GM23338 (cell line): ENCODE measurements around the gene DELE1. TPM values are rescaled to one million over a fixed set of nuclear protein-coding genes. Genes with fewer than 3 reads are reported as not detected.

Experiments used
- ATAC-seq: fragments of 200-7000 bp; cut with Tn5 transposase; 3 replicates; pipeline ENCODE4 v1.9.1; 2020
- DNase-seq: peaks from one replicate; pipeline ENCODE4 v3.0.0-alpha.2; 2015; ENCODE audit warnings: low spot score
- H2AFZ ChIP-seq: fragments of 200-600 bp; sonication (generic); 2 replicates; pipeline ENCODE4 v1.8.0; 2016; ENCODE audit warnings: antibody characterized with exemption, mild to moderate bottlenecking, moderate library complexity
- H3F3A ChIP-seq: fragments of 200-600 bp; sonication (generic); replicated peaks from 2 replicates; pipeline ENCODE4 v1.8.0; 2017; ENCODE audit warnings: antibody characterized with exemption, mixed run types, low read depth
- H3K27ac ChIP-seq: fragments of 200-600 bp; sonication (generic); 2 replicates; pipeline ENCODE4 v1.6.1; 2016; ENCODE audit warnings: low read depth
- H3K27me3 ChIP-seq: fragments of 200-600 bp; sonication (generic); 2 replicates; pipeline ENCODE4 v1.8.0; 2016; ENCODE audit warnings: mild to moderate bottlenecking, mixed run types, moderate library complexity; ENCODE audit not compliant: insufficient read depth
- H3K36me3 ChIP-seq: fragments of 200-600 bp; sonication (generic); 2 replicates; pipeline ENCODE4 v1.8.0; 2016; ENCODE audit warnings: mild to moderate bottlenecking; ENCODE audit not compliant: insufficient read depth
- H3K4me1 ChIP-seq: fragments of 200-600 bp; sonication (generic); 2 replicates; pipeline ENCODE4 v1.8.0; 2016; ENCODE audit warnings: mild to moderate bottlenecking, moderate library complexity; ENCODE audit not compliant: insufficient read depth
- H3K4me2 ChIP-seq: fragments of 200-600 bp; sonication (generic); 2 replicates; pipeline ENCODE4 v1.7.1; 2017; ENCODE audit warnings: mixed run types
- H3K4me3 ChIP-seq: fragments of 200-600 bp; sonication (generic); 2 replicates; pipeline ENCODE4 v1.6.1; 2016; ENCODE audit warnings: mixed run types
- H3K79me2 ChIP-seq: fragments of 200-600 bp; sonication (generic); replicated peaks from 2 replicates; pipeline ENCODE4 v1.8.0; 2017; ENCODE audit warnings: mild to moderate bottlenecking; ENCODE audit not compliant: insufficient read depth
- H3K9me2 ChIP-seq: fragments of 200-600 bp; sonication (generic); 2 replicates; pipeline ENCODE4 v1.8.0; 2017; ENCODE audit not compliant: insufficient read depth
- H4K20me1 ChIP-seq: fragments of 200-600 bp; sonication (generic); replicated peaks from 2 replicates; pipeline ENCODE4 v1.8.0; 2017; ENCODE audit warnings: mild to moderate bottlenecking; ENCODE audit not compliant: insufficient read depth
- H3K27ac Mint-ChIP-seq: 2 replicates; pipeline ENCODE4 v1.8.0; 2020; ENCODE audit warnings: inconsistent platforms, mild to moderate bottlenecking, moderate library complexity, mixed read lengths
- H3K27me3 Mint-ChIP-seq: 3 replicates; pipeline ENCODE4 v1.8.0; 2022; ENCODE audit warnings: low read depth, mild to moderate bottlenecking, moderate library complexity, mixed read lengths, inconsistent platforms; ENCODE audit not compliant: insufficient read depth, poor library complexity
- H3K36me3 Mint-ChIP-seq: 3 replicates; pipeline ENCODE4 v1.8.0; 2021; ENCODE audit warnings: low read depth, mild to moderate bottlenecking, inconsistent platforms, moderate library complexity, mixed read lengths
- H3K4me1 Mint-ChIP-seq: 3 replicates; pipeline ENCODE4 v1.8.0; 2020; ENCODE audit warnings: mild to moderate bottlenecking, inconsistent platforms, mixed read lengths
- H3K4me3 Mint-ChIP-seq: 3 replicates; pipeline ENCODE4 v1.8.0; 2021; ENCODE audit warnings: moderate library complexity, mild to moderate bottlenecking, inconsistent platforms, mixed read lengths
- H3K9me3 Mint-ChIP-seq: 3 replicates; pipeline ENCODE4 v1.8.0; 2020; ENCODE audit warnings: moderate library complexity, mild to moderate bottlenecking, inconsistent platforms, mixed read lengths
- CREB1 ChIP-seq: fragments of 250-450 bp; sonication (Bioruptor Pico); IDR thresholded peaks from 2 replicates; pipeline ENCODE4 v1.5.0; 2020; ENCODE audit warnings: low read depth, mild to moderate bottlenecking, moderate library complexity
- EZH2 ChIP-seq: fragments of 200-600 bp; sonication (generic); IDR thresholded peaks from one replicate; pipeline ENCODE4 v1.8.0; 2017; ENCODE audit warnings: antibody characterized with exemption, mild to moderate bottlenecking, low read depth; ENCODE audit not compliant: unreplicated experiment
- EZH2phosphoT487 ChIP-seq: fragments of 200-600 bp; sonication (generic); IDR thresholded peaks from one replicate; pipeline ENCODE4 v1.8.1; 2018; ENCODE audit warnings: antibody characterized with exemption; ENCODE audit not compliant: unreplicated experiment
- JUNB ChIP-seq: IDR thresholded peaks from one replicate; pipeline ENCODE4 v1.6.1; 2016; ENCODE audit warnings: antibody characterized with exemption; ENCODE audit not compliant: unreplicated experiment
- NANOG ChIP-seq: IDR thresholded peaks from 2 replicates; pipeline ENCODE4 v1.6.1; 2016; ENCODE audit warnings: antibody characterized with exemption, borderline replicate concordance
- POLR2AphosphoS5 ChIP-seq: IDR thresholded peaks from 2 replicates; pipeline ENCODE4 v1.6.1; 2016; ENCODE audit warnings: antibody characterized with exemption, low read depth
- STAT1 ChIP-seq: IDR thresholded peaks from one replicate; pipeline ENCODE4 v1.6.1; 2016; ENCODE audit warnings: antibody characterized with exemption; ENCODE audit not compliant: unreplicated experiment
- ZNF114 ChIP-seq: fragments of 250-450 bp; sonication (Bioruptor Pico); IDR thresholded peaks from 2 replicates; pipeline ENCODE4 v1.5.0; 2020; ENCODE audit warnings: mild to moderate bottlenecking, moderate library complexity
- ZNF331 ChIP-seq: fragments of 250-450 bp; sonication (Bioruptor Pico); IDR thresholded peaks from 2 replicates; pipeline ENCODE4 v1.5.0; 2020; ENCODE audit warnings: low read depth, mild to moderate bottlenecking, moderate library complexity
- polyA plus RNA-seq: library from polyadenylated mRNA; unstranded; fragments of >200 nt; fragmentation: Nextera tagmentation; extraction: Ambion mirVana; gene quantifications from 2 replicates; pipeline ENCODE4 v1.2.1, GENCODE V29; 2016
- total RNA-seq: library from RNA; depleted of rRNA; stranded (reverse); fragments of >200 nt; shearing (Covaris generic); gene quantifications from 2 replicates; pipeline ENCODE4 v1.2.3, GENCODE V29; 2014
- TF ChIP-seq, protein P1 (sequence below): fragments of 250-450 bp; sonication (Bioruptor Pico); IDR thresholded peaks from 2 replicates; pipeline ENCODE4 v1.5.0; 2020; ENCODE audit warnings: mild to moderate bottlenecking, moderate library complexity
- TF ChIP-seq, protein P2 (sequence below), 2 experiments: fragments of 200-600 bp in 1 of 2; sonication (generic) in 1 of 2; conservative IDR thresholded peaks; 2 replicates each; pipeline versions ENCODE4 v1.5.1 to v1.6.1; 2016 to 2017; ENCODE audit warnings: antibody characterized with exemption in 2 of 2, low read depth in 2 of 2, mild to moderate bottlenecking in 2 of 2, moderate library complexity in 1 of 2
- TF ChIP-seq, protein P3 (sequence below): IDR thresholded peaks from 2 replicates; pipeline ENCODE4 v1.6.1; 2016; ENCODE audit warnings: antibody characterized with exemption
- TF ChIP-seq, protein P4 (sequence below): IDR thresholded peaks from one replicate; pipeline ENCODE4 v1.6.1; 2018; ENCODE audit warnings: antibody characterized with exemption; ENCODE audit not compliant: unreplicated experiment

Gene DELE1
- total and polyA plus RNA-seq, 2 experiments from 2014 or later, result 26.9 to 62.2 TPM

DNA sequence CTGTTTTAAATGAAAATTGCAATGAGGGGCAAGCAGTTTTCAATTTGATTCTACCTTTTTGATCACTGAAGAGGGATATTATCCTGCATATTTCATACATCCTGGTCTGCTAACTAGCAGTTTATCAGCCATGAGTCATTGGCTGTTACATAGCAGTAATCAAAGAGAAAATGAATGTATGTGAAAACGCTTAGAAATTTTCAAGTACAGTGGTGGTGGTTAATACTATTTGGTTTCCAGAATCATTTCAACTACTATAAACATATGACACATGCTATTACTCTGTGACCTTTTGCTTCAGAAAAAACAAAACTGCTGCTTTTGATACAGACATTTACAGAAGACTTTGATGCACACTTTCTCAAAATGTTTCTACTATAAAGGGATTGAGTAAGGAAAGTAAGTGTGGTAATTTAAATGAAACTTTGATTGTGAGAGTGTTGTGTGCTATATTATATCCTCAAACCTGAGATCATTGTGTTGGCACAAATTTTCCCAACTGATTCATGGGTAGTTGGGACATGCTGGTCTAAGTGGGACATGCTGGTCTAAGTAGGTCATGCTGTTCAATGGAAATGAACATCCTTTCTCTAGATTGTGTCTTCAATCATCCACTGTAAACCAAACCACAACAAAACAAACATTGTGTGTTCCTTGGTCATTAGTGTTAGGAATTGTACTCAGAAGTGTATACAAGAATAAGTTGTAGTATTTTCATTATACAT, 50.4 kb downstream of the DELE1 start:
- DNase-seq (no peak), ATAC-seq (no peak)
- peaks cover 8% of the 10 kb centered on the region for H3F3A ChIP-seq
- no peak overlapping the region for H3K27ac Mint-ChIP-seq
- H3K4me2 ChIP-seq, result no peak overlapping the region
- peaks cover 14% of the 10 kb centered on the region; the same call in 2 of the 3 replicates for H3K4me1 Mint-ChIP-seq
- no peaks in the 10 kb centered on the region for H3K9me2 ChIP-seq
- no peaks in the 10 kb centered on the region for H3K27me3 ChIP-seq
- H3K36me3 Mint-ChIP-seq, result peaks cover 17% of the 10 kb centered on the region
- no peaks in the 10 kb centered on the region; the same call in 1 of the 2 replicates for H3K79me2 ChIP-seq
- peaks cover 4% of the 10 kb centered on the region for H3K27me3 Mint-ChIP-seq
- no peak overlapping the region for H3K4me3 ChIP-seq
- peaks cover 25% of the 10 kb centered on the region; the same call in 1 of the 2 replicates for H3K36me3 ChIP-seq
- no peaks in the 10 kb centered on the region for H4K20me1 ChIP-seq
- peaks cover 12% of the 10 kb centered on the region for H3K4me1 ChIP-seq
- no peak for TF ChIP-seq NANOG
- TF ChIP-seq, protein P1, sequence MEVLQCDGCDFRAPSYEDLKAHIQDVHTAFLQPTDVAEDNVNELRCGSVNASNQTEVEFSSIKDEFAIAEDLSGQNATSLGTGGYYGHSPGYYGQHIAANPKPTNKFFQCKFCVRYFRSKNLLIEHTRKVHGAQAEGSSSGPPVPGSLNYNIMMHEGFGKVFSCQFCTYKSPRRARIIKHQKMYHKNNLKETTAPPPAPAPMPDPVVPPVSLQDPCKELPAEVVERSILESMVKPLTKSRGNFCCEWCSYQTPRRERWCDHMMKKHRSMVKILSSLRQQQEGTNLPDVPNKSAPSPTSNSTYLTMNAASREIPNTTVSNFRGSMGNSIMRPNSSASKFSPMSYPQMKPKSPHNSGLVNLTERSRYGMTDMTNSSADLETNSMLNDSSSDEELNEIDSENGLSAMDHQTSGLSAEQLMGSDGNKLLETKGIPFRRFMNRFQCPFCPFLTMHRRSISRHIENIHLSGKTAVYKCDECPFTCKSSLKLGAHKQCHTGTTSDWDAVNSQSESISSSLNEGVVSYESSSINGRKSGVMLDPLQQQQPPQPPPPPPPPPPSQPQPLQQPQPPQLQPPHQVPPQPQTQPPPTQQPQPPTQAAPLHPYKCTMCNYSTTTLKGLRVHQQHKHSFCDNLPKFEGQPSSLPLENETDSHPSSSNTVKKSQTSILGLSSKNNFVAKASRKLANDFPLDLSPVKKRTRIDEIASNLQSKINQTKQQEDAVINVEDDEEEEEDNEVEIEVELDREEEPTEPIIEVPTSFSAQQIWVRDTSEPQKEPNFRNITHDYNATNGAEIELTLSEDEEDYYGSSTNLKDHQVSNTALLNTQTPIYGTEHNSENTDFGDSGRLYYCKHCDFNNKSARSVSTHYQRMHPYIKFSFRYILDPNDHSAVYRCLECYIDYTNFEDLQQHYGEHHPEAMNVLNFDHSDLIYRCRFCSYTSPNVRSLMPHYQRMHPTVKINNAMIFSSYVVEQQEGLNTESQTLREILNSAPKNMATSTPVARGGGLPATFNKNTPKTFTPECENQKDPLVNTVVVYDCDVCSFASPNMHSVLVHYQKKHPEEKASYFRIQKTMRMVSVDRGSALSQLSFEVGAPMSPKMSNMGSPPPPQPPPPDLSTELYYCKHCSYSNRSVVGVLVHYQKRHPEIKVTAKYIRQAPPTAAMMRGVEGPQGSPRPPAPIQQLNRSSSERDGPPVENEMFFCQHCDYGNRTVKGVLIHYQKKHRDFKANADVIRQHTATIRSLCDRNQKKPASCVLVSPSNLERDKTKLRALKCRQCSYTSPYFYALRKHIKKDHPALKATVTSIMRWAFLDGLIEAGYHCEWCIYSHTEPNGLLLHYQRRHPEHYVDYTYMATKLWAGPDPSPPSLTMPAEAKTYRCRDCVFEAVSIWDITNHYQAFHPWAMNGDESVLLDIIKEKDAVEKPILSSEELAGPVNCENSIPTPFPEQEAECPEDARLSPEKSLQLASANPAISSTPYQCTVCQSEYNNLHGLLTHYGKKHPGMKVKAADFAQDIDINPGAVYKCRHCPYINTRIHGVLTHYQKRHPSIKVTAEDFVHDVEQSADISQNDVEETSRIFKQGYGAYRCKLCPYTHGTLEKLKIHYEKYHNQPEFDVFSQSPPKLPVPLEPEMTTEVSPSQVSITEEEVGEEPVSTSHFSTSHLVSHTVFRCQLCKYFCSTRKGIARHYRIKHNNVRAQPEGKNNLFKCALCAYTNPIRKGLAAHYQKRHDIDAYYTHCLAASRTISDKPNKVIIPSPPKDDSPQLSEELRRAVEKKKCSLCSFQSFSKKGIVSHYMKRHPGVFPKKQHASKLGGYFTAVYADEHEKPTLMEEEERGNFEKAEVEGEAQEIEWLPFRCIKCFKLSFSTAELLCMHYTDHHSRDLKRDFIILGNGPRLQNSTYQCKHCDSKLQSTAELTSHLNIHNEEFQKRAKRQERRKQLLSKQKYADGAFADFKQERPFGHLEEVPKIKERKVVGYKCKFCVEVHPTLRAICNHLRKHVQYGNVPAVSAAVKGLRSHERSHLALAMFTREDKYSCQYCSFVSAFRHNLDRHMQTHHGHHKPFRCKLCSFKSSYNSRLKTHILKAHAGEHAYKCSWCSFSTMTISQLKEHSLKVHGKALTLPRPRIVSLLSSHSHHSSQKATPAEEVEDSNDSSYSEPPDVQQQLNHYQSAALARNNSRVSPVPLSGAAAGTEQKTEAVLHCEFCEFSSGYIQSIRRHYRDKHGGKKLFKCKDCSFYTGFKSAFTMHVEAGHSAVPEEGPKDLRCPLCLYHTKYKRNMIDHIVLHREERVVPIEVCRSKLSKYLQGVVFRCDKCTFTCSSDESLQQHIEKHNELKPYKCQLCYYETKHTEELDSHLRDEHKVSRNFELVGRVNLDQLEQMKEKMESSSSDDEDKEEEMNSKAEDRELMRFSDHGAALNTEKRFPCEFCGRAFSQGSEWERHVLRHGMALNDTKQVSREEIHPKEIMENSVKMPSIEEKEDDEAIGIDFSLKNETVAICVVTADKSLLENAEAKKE (CRISPR knock-in tag), result no peak
- no peak for TF ChIP-seq EZH2
- TF ChIP-seq, protein P2, sequence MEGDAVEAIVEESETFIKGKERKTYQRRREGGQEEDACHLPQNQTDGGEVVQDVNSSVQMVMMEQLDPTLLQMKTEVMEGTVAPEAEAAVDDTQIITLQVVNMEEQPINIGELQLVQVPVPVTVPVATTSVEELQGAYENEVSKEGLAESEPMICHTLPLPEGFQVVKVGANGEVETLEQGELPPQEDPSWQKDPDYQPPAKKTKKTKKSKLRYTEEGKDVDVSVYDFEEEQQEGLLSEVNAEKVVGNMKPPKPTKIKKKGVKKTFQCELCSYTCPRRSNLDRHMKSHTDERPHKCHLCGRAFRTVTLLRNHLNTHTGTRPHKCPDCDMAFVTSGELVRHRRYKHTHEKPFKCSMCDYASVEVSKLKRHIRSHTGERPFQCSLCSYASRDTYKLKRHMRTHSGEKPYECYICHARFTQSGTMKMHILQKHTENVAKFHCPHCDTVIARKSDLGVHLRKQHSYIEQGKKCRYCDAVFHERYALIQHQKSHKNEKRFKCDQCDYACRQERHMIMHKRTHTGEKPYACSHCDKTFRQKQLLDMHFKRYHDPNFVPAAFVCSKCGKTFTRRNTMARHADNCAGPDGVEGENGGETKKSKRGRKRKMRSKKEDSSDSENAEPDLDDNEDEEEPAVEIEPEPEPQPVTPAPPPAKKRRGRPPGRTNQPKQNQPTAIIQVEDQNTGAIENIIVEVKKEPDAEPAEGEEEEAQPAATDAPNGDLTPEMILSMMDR (conservative IDR thresholded peaks at IDR 0.05; ENCODE audit: low read depth in 2 of 2), result no peak
- TF ChIP-seq CREB1 (CRISPR knock-in tag), result no peak
- no peak for TF ChIP-seq ZNF114
- TF ChIP-seq JUNB, result no peak
- no peak for TF ChIP-seq ZNF331 (CRISPR knock-in tag)
- TF ChIP-seq, protein P3, sequence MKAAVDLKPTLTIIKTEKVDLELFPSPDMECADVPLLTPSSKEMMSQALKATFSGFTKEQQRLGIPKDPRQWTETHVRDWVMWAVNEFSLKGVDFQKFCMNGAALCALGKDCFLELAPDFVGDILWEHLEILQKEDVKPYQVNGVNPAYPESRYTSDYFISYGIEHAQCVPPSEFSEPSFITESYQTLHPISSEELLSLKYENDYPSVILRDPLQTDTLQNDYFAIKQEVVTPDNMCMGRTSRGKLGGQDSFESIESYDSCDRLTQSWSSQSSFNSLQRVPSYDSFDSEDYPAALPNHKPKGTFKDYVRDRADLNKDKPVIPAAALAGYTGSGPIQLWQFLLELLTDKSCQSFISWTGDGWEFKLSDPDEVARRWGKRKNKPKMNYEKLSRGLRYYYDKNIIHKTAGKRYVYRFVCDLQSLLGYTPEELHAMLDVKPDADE, result no peak
- no peak for TF ChIP-seq POLR2AphosphoS5
- no peak for TF ChIP-seq STAT1
- no peak for TF ChIP-seq EZH2phosphoT487
- TF ChIP-seq, protein P4, sequence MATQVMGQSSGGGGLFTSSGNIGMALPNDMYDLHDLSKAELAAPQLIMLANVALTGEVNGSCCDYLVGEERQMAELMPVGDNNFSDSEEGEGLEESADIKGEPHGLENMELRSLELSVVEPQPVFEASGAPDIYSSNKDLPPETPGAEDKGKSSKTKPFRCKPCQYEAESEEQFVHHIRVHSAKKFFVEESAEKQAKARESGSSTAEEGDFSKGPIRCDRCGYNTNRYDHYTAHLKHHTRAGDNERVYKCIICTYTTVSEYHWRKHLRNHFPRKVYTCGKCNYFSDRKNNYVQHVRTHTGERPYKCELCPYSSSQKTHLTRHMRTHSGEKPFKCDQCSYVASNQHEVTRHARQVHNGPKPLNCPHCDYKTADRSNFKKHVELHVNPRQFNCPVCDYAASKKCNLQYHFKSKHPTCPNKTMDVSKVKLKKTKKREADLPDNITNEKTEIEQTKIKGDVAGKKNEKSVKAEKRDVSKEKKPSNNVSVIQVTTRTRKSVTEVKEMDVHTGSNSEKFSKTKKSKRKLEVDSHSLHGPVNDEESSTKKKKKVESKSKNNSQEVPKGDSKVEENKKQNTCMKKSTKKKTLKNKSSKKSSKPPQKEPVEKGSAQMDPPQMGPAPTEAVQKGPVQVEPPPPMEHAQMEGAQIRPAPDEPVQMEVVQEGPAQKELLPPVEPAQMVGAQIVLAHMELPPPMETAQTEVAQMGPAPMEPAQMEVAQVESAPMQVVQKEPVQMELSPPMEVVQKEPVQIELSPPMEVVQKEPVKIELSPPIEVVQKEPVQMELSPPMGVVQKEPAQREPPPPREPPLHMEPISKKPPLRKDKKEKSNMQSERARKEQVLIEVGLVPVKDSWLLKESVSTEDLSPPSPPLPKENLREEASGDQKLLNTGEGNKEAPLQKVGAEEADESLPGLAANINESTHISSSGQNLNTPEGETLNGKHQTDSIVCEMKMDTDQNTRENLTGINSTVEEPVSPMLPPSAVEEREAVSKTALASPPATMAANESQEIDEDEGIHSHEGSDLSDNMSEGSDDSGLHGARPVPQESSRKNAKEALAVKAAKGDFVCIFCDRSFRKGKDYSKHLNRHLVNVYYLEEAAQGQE, result no peak
- no peak overlapping the region for H2AFZ ChIP-seq
- H3K4me3 Mint-ChIP-seq, result no peak overlapping the region
- no peaks in the 10 kb centered on the region for H3K9me3 Mint-ChIP-seq
- H3K27ac ChIP-seq, result no peak overlapping the region
